Right ventricle myocardium inferior (tissue), 1 donor: ENCODE data around the gene CAMSAP2. TPM values are rescaled to one million over a fixed set of nuclear protein-coding genes. Genes with fewer than 3 reads are reported as not detected.
"Not testable (repeated sequence)": the region's sequence is repeated elsewhere in the genome, so short reads cannot be mapped to it uniquely, and the experiment has no call there.

ENCODE experiments used
- ATAC-seq: fragments of 200-7000 bp; cut with Tn5 transposase; one replicate; pipeline ENCODE4 v1.9.1; 2020; ENCODE audit warnings: mild to moderate bottlenecking, moderate library complexity
- DNase-seq: peaks from one replicate; pipeline ENCODE4 v3.0.0; 2021; ENCODE audit errors: missing footprints
- intact Hi-C: fragments of 100-400 bp; cut with DNase I; formaldehyde crosslinking; loops from one replicate; pipeline ENCODE4 v1.11.0; 2022
- total RNA-seq: library from RNA; stranded (reverse); fragmentation: NEBNext Ultra II Directional; extraction: Animal tissue kit (Norgen Biotek cat#: 25700); gene quantifications from one replicate; pipeline ENCODE4 v1.2.1, GENCODE V29; 2021
- donor health status: DM: no; HTN: yes; CAD: no; lungs with severe emphysema.

Gene CAMSAP2
- total RNA-seq, 1 donor from 2014 or later, result 37.4 TPM

GRCh38 chr1:200737647-200738291 lies 924 bp upstream of the CAMSAP2 start:
- DNase-seq (no peak), ATAC-seq (no peak)
- intact Hi-C loops, result loop anchor here (2.0 kb wide), 2 partner anchors 43 to 65 kb away; no protein-coding TSS in a partner anchor

DNA sequence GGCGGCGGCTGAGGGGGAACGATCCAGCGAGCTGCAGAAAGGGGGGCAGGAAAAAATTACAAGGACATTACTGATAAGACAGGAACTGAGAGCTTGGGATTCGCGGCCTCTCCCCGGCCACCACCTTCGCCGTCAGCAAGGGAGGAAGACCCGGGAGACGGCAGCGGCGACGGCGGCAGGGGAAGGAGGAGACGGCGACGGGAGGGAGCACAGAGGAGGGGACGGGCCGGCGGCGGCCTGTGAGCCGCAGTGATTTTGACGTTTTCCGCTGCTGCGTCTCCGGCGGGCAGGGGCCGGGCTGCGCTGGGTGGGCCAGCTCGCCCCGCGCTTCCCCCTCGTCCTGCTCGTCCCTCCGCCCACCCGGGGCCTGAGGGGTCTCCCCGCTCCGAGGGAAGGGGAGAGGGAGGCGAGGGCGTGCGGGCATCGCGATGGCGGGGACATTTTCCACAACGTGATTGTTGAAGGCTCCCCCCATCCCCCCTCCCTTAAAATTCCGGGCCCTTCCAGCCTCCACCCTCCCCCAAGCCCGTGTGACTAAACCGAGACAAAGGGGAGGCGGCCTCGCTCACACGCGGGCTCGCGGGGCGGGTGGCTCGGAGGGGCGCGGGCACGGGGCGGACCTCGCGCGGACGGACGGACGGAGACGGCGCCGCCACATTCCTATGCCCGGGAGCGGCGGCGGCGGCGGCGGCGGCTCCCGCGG lies 407 bp downstream of the CAMSAP2 start:
- DNase-seq, result peak; percentile 87
- intact Hi-C loops, result loop anchor here (1.0 to 2.0 kb wide), 4 partner anchors 42 to 119 kb away; partner anchors contain the start of gene KIF14
- ATAC-seq, result peak; percentile 92

DNA sequence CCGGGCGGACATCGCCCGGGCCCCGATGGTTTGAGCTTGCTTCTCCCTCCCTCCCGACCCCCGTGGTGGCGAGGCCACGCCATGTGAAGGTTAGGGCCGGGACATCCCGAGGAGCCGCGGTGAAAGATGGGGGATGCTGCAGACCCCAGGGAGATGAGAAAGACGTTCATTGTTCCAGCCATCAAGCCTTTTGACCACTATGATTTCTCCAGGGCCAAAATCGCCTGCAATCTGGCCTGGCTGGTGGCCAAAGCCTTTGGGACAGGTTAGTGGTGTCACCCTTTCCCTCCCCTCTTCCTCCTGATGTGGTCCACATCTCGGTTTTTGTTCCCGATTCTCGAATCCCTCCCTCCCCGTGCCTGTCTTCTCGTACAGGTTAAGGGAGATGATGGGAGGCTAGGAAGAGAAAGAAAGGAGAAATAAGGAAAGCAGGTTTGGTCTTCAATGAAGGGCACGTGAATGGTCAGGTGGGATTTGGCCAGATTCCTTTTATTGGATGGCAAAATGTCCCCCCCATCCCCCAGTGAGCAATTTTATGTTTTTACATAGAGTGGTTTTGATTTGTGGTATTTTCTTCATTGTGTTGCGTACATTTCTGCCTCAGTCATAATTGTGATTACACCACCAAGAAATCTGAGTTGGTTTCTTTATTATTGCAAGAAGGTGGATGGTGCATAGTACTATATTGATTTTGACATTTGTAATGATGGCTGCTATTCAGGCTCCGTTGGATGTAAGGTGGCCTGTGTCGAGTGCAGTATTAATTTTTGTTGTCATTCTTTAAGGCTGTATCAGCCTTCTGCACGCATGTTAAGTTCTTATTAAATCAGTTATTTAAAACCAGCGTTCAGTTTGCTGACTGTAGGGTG lies 1.2 kb downstream of the CAMSAP2 start:
- DNase-seq (no peak), ATAC-seq (no peak)
- intact Hi-C loops, result loop anchor here (1.0 to 2.0 kb wide), 4 partner anchors 41 to 120 kb away; partner anchors contain the start of gene KIF14

- DNase-seq, result no peak
- ATAC-seq, result no peak
- intact Hi-C loops, result no loop called here
These were observed 2.0 kb downstream of the CAMSAP2 start for GRCh38 chr1:200740571-200741208.

DNA sequence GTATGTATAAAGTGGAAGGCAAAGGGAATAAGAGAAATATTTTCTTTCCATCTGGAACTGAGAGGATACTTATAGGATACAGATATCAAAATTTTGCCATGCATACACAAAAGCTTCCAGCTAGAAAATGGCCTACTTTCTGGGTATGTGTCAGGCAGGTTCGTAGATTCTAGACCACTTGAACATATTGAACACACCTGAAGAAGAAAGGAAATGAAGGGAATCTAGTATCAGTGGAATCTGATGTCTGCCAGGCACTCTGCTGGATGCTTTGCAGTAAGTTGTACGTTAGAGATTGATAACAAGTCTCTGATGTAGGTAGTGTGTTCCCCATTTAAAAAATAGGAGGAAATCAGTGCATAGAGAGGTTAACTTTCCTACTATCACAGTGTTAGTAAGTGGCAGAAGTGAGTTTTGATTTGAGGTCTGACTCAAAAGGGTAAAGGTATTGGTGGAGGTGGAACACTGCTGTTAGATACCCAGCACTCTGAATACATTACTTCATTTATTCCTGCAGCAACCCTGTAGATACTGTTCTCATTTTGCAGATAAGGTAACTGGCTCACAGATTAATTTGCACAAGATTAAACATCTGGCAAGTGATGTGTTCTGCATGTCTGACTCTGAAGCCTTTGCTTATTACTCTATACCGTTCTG lies 3.0 kb downstream of the CAMSAP2 start:
- intact Hi-C loops, result no loop called here
- no peak for ATAC-seq

GRCh38 chr1:200744143-200744542 lies 5.5 kb downstream of the CAMSAP2 start:
- no peak for ATAC-seq
- intact Hi-C loops, result no loop called here
- DNase-seq, result no peak

More for the DNA sequence above, 3.0 kb downstream of the CAMSAP2 start:
- no peak for DNase-seq

GRCh38 chr1:200749090-200749489 lies 10.4 kb downstream of the CAMSAP2 start:
- no peak for DNase-seq
- intact Hi-C loops, result no loop called here
- no peak for ATAC-seq

DNA sequence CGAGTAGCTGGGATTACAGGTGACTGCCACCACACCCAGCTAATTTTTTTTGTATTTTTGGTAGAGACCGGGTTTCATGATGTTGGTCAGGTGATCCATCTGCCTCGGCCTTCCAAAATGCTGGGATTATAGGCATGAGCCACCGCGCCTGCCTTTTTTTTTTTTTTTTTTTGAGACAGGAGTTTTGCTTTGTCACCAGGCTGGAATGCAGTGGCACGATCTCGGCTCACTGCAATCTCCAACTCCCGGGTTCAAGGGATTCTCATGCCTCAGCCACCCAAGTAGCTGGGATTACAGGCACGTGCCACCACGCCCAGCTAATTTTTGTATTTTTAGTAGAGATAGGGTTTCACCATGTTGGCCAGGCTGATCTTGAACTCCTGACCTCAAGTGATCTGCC lies 12.1 kb downstream of the CAMSAP2 start:
- intact Hi-C loops, DNase-seq, ATAC-seq: not testable (repeated sequence)

DNA sequence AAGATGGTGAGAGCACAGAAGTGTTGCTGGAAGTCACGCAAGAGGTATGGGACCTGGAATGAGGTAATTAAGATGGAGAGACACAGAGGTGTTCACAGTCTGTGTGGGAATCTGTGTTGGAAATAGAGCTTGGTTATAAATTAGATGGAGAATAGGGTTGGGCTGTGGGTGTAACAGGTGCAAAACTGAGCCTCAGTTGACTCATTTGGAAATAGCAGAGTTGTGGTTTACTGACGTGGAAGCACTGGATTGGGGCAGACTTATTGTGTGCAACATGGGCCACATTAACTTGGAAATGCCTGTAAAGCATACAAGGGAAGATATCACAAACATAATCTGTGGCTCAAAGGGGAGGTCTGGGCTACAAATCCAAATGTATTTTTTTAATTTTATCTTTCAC lies 13.0 kb downstream of the CAMSAP2 start:
- no peak for DNase-seq
- intact Hi-C loops, result no loop called here
- ATAC-seq, result no peak

GRCh38 chr1:200753650-200754198 lies 15.0 kb downstream of the CAMSAP2 start:
- DNase-seq (no peak), ATAC-seq (no peak)
- intact Hi-C loops, result no loop called here

GRCh38 chr1:200755456-200755855 lies 16.8 kb downstream of the CAMSAP2 start:
- no peak for DNase-seq
- no peak for ATAC-seq
- intact Hi-C loops, result no loop called here

- no peak for ATAC-seq
- no peak for DNase-seq
- intact Hi-C loops, result no loop called here
These were observed 23.4 kb downstream of the CAMSAP2 start for GRCh38 chr1:200762089-200762488.

DNA sequence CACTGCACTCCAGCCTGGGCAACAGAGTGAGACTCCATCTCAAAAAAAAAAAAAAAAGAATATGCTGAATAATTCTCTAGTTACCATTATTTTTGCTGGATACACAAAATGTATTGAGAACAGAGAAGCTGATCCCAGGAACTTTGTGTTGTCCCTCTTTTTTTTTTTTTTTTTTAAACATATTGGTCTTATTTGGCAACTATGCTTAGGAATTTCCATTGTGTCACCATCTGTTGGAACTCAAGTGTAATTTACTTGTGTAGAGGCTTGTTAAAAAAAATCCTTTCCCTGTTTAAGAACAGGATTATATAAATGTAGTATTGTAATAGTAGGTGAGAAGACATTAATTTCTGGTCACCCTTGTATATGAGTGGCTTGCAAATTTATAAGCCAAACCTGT lies 28.6 kb downstream of the CAMSAP2 start:
- DNase-seq, result no peak
- intact Hi-C loops, result no loop called here
- no peak for ATAC-seq

- intact Hi-C loops, result no loop called here
- DNase-seq, result no peak
These were observed 33.2 kb downstream of the CAMSAP2 start for GRCh38 chr1:200771625-200772555.

DNA sequence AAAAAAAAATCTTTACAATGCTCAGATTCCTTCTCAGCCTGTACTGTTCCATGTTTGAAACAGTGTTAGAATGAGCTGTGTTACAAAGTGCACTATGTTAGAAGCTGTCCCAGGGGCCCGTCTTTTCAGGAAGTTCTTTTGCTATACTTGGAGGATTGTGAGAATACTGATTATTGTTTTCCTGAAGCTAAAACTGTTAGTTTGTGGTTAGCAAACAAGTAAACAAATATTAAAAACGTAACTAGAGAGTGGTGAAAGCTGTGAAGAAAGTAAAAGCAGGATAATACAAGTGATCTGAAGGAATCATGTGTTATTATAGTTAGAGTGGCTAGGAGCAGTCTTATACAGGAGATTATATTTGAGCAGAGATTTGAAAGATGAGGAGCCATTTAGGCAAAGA lies 35.6 kb downstream of the CAMSAP2 start:
- ATAC-seq (no peak), DNase-seq (no peak)
- intact Hi-C loops, result no loop called here

More at GRCh38 chr1:200771625-200772555, 33.2 kb downstream of the CAMSAP2 start:
- no peak for ATAC-seq

- DNase-seq, result no peak
- intact Hi-C loops, result no loop called here
- ATAC-seq, result no peak
These were observed 36.2 kb downstream of the CAMSAP2 start for GRCh38 chr1:200774735-200775444.
